Suprapubic skin (tissue), 4 donors: Measurements from ENCODE around the gene ELAPOR1. TPM values are rescaled to one million over a fixed set of nuclear protein-coding genes. Genes with fewer than 3 reads are reported as not detected.

Experiments
- DNase-seq, 2 donors: peaks; one replicate each; pipeline ENCODE4 v3.0.0-alpha.2; 2019; ENCODE audit warnings: low spot score in 2 of 2
- H3K27ac ChIP-seq: fragments of 200-600 bp; sonication (generic); one replicate; pipeline ENCODE4 v1.5.1; 2019
- H3K27me3 ChIP-seq: fragments of 200-600 bp; sonication (generic); one replicate; pipeline ENCODE4 v1.5.1; 2019
- H3K36me3 ChIP-seq: fragments of 200-600 bp; sonication (generic); one replicate; pipeline ENCODE4 v1.5.1; 2019
- H3K4me1 ChIP-seq: fragments of 200-600 bp; sonication (generic); one replicate; pipeline ENCODE4 v1.5.1; 2019
- H3K4me3 ChIP-seq: fragments of 200-600 bp; sonication (generic); one replicate; pipeline ENCODE4 v1.5.1; 2019; ENCODE audit warnings: mild to moderate bottlenecking
- H3K9me3 ChIP-seq: fragments of 200-600 bp; sonication (generic); one replicate; pipeline ENCODE4 v1.5.1; 2019
- EP300 ChIP-seq: sonication (generic); formaldehyde crosslinking; IDR thresholded peaks from one replicate; pipeline ENCODE4 v1.6.1; 2017; ENCODE audit warnings: antibody characterized with exemption
- POLR2A ChIP-seq, 2 donors: fragments of 450-650 bp; IDR thresholded peaks; one replicate each; pipeline ENCODE4 v1.6.1; 2017; ENCODE audit warnings: antibody characterized with exemption in 2 of 2, mild to moderate bottlenecking in 2 of 2, moderate library complexity in 2 of 2
- POLR2AphosphoS5 ChIP-seq, 3 donors: sonication (generic); formaldehyde crosslinking; IDR thresholded peaks; one replicate each; pipeline ENCODE4 v1.6.1; 2017; ENCODE audit warnings: antibody characterized with exemption in 3 of 3
- WGBS: methylation state at CpG from one replicate; pipeline ENCODE4 v1.1.5; 2018; 5-methylcytosine and 5-hydroxymethylcytosine counted together
- total RNA-seq, 4 donors: library from RNA; depleted of rRNA; stranded (reverse); fragments of >200 nt; gene quantifications; one replicate each; pipeline ENCODE4 v1.1.0, GENCODE V29; 2016
- TF ChIP-seq, protein P1 (sequence below), 2 donors: fragments of 200-600 bp in 1 of 2; fragments of 450-650 bp in 1 of 2; sonication (generic) in 1 of 2; IDR thresholded peaks; one replicate each; pipeline ENCODE4 v1.5.1; 2016 to 2019; ENCODE audit warnings: antibody characterized with exemption in 2 of 2, mild to moderate bottlenecking in 1 of 2, moderate library complexity in 1 of 2

Gene ELAPOR1
- total RNA-seq, 4 donors from 2014 or later: 27.4 to 84.8 (median 46.7) TPM

GRCh38 chr1:109111386-109112055, 2.4 kb upstream of the ELAPOR1 start:
- Histone ChIP-seq H3K27ac (no peak overlapping the region), H3K4me3 (no peak overlapping the region), H3K36me3 (no peaks in the 10 kb centered on the region), H3K9me3 (no peaks in the 10 kb centered on the region), H3K4me1 (peaks cover 22% of the 10 kb centered on the region), H3K27me3 (peaks cover 19% of the 10 kb centered on the region)
- TF ChIP-seq POLR2AphosphoS5 (IDR thresholded peaks at IDR 0.05): no peak
- TF ChIP-seq EP300: no peak
- no peak for TF ChIP-seq POLR2A (IDR thresholded peaks at IDR 0.05)
- TF ChIP-seq, protein P1, sequence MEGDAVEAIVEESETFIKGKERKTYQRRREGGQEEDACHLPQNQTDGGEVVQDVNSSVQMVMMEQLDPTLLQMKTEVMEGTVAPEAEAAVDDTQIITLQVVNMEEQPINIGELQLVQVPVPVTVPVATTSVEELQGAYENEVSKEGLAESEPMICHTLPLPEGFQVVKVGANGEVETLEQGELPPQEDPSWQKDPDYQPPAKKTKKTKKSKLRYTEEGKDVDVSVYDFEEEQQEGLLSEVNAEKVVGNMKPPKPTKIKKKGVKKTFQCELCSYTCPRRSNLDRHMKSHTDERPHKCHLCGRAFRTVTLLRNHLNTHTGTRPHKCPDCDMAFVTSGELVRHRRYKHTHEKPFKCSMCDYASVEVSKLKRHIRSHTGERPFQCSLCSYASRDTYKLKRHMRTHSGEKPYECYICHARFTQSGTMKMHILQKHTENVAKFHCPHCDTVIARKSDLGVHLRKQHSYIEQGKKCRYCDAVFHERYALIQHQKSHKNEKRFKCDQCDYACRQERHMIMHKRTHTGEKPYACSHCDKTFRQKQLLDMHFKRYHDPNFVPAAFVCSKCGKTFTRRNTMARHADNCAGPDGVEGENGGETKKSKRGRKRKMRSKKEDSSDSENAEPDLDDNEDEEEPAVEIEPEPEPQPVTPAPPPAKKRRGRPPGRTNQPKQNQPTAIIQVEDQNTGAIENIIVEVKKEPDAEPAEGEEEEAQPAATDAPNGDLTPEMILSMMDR (IDR thresholded peaks at IDR 0.05): no peak
- 61% methylated on average over 5 of the region's 5 CpGs for WGBS
- DNase-seq: no peak

- peaks cover 19% of the 10 kb centered on the region for H3K27me3 ChIP-seq
- peaks cover 22% of the 10 kb centered on the region for H3K4me1 ChIP-seq
- no peak for DNase-seq
- WGBS: 21% methylated on average over 10 of the region's 10 CpGs
- H3K36me3 ChIP-seq: no peaks in the 10 kb centered on the region
- TF ChIP-seq POLR2A (IDR thresholded peaks at IDR 0.05) (no peak), EP300 (no peak), POLR2AphosphoS5 (IDR thresholded peaks at IDR 0.05) (no peak)
- TF ChIP-seq, protein P1 (IDR thresholded peaks at IDR 0.05): peak in 1 of 2 donors; percentile 18
- H3K9me3 ChIP-seq: no peaks in the 10 kb centered on the region
- peak overlapping the region; percentile 50 for H3K4me3 ChIP-seq
- peak overlapping the region; percentile 2 for H3K27ac ChIP-seq
Observed at GRCh38 chr1:109112056-109112651, 1.8 kb upstream of the ELAPOR1 start.

DNA sequence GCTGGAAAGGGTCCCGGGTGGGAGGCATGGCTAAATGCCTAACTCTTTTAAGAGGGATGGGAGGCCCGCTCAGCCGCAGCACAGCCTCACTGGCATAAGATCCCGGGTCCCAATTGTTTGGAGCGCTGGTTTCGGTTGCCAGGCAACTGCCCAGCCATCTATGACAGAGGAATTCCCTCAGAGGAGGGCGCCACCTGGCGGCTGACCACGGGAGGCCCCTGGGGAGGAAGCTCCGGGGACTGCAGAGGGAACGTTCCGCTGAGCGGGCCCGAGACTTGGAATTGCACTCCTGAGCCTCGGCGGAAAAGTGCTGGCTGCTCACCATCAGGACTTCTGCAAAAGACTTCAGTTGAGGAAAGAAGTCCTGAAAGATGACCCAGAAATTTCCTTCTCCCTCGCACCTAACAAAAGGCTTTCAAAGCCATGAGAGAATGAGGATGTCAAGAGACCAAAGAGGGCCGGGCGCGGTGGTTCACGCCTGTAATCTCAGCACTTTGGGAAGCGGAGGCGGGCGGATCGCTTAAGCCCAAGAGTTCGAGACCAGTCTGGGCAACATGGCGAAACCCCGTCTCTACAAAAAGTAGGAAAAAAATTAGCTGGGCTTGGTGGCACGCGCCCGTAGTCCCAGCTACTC, 1.1 kb upstream of the ELAPOR1 start:
- H3K36me3 ChIP-seq: no peaks in the 10 kb centered on the region
- peaks cover 19% of the 10 kb centered on the region for H3K27me3 ChIP-seq
- H3K9me3 ChIP-seq: no peaks in the 10 kb centered on the region
- TF ChIP-seq POLR2AphosphoS5 (IDR thresholded peaks at IDR 0.05) (peak in 1 of 3 donors; percentile 70), EP300 (no peak), POLR2A (IDR thresholded peaks at IDR 0.05) (no peak)
- TF ChIP-seq, protein P1 (IDR thresholded peaks at IDR 0.05): peak; percentile 87 to 96
- peak overlapping the region; percentile 2 for H3K27ac ChIP-seq
- WGBS: 10% methylated on average over 25 of the region's 31 CpGs
- peak overlapping the region; percentile 50 for H3K4me3 ChIP-seq
- peak; percentile 97 to 98 for DNase-seq
- peaks cover 22% of the 10 kb centered on the region for H3K4me1 ChIP-seq

- H3K9me3 ChIP-seq: no peaks in the 10 kb centered on the region
- WGBS: 8% methylated on average over 9 of the region's 12 CpGs
- DNase-seq: no peak
- H3K4me1 ChIP-seq: peaks cover 22% of the 10 kb centered on the region
- H3K36me3 ChIP-seq: no peaks in the 10 kb centered on the region
- H3K27me3 ChIP-seq: peaks cover 19% of the 10 kb centered on the region
- H3K4me3 ChIP-seq: peak overlapping the region; percentile 50
- no peak overlapping the region for H3K27ac ChIP-seq
- TF ChIP-seq, protein P1 (IDR thresholded peaks at IDR 0.05): no peak
- TF ChIP-seq POLR2A (IDR thresholded peaks at IDR 0.05): no peak
- no peak for TF ChIP-seq EP300
- no peak for TF ChIP-seq POLR2AphosphoS5 (IDR thresholded peaks at IDR 0.05)
Observed at GRCh38 chr1:109114342-109114674, 393 bp downstream of the ELAPOR1 start.

DNA sequence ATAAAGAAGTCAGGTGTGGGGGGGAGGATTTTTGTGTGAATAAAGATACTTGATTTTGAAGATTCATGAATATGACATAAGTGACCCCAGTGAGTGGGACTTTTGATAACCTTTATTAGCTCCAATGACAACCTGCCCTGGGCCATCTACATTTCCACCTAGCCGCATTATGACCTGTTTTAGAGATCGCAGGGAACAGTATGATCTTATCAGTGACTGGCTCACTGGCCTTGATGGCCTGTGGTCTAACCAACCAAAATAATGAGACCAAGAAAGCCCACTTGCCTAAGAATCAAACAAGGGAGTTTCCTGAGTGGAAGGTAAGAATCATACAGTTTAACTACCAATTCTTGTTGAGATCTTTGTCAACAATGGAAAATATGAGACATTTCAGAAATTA, 1.8 kb downstream of the ELAPOR1 start:
- H3K4me3 ChIP-seq: no peak overlapping the region
- H3K36me3 ChIP-seq: no peaks in the 10 kb centered on the region
- 88% methylated on average over 2 of the region's 2 CpGs for WGBS
- H3K9me3 ChIP-seq: no peaks in the 10 kb centered on the region
- H3K4me1 ChIP-seq: peaks cover 22% of the 10 kb centered on the region
- H3K27ac ChIP-seq: no peak overlapping the region
- peaks cover 19% of the 10 kb centered on the region for H3K27me3 ChIP-seq
- no peak for TF ChIP-seq EP300
- no peak for DNase-seq
